Thoracic aorta (tissue), 2 donors: ENCODE data around the gene FRMD3. TPM values are rescaled to one million over a fixed set of nuclear protein-coding genes. Genes with fewer than 3 reads are reported as not detected.

ENCODE experiments used
- ATAC-seq: fragments of 150-250 bp; one replicate; pipeline ENCODE4 v1.8.0; 2017; ENCODE audit warnings: low read depth; ENCODE audit not compliant: insufficient number of reproducible peaks, low FRiP score
- DNase-seq: peaks from one replicate; pipeline ENCODE4 v3.0.0-alpha.2; 2020; ENCODE audit warnings: low spot score
- H3K27ac ChIP-seq, 2 donors: fragments of 200-600 bp; sonication (generic); 1 replicate in 1 of 2; 2 replicates in 1 of 2; pipeline ENCODE4 v1.5.1; 2016; ENCODE audit warnings: mild to moderate bottlenecking in 2 of 2, moderate library complexity in 2 of 2
- H3K27me3 ChIP-seq: fragments of 200-600 bp; sonication (generic); replicated peaks from 2 replicates; pipeline ENCODE4 v1.6.0; 2016; ENCODE audit warnings: mild to moderate bottlenecking; ENCODE audit not compliant: insufficient read depth
- H3K36me3 ChIP-seq: fragments of 200-600 bp; sonication (generic); one replicate; pipeline ENCODE4 v1.5.1; 2016
- H3K4me1 ChIP-seq, 2 donors: fragments of 200-600 bp; sonication (generic); 1 replicate in 1 of 2; 2 replicates in 1 of 2; pipeline versions ENCODE4 v1.5.1 to v1.6.0; 2016; ENCODE audit warnings: low read depth in 2 of 2, mild to moderate bottlenecking in 1 of 2; ENCODE audit not compliant: control insufficient read depth in 1 of 2
- H3K4me3 ChIP-seq: fragments of 200-600 bp; sonication (generic); 2 replicates; pipeline ENCODE4 v1.5.1; 2016; ENCODE audit warnings: mild to moderate bottlenecking
- H3K9me3 ChIP-seq: fragments of 200-600 bp; sonication (generic); 2 replicates; pipeline ENCODE4 v1.5.1; 2016
- total RNA-seq, 2 donors: library from RNA; depleted of rRNA; stranded (reverse); fragments of >200 nt; gene quantifications; one replicate each; pipeline versions ENCODE4 v1.1.0 to v1.2.3, GENCODE V29; 2016
- TF ChIP-seq, protein P1 (sequence below): fragments of 200-600 bp; sonication (generic); IDR thresholded peaks from one replicate; pipeline ENCODE4 v1.5.1; 2019; ENCODE audit warnings: antibody characterized with exemption

Gene FRMD3
- total RNA-seq, 2 donors from 2014 or later = 5.2 to 6.2 TPM

- Histone ChIP-seq H3K27ac (no peak overlapping the region), H3K27me3 (no peaks in the 10 kb centered on the region), H3K4me3 (no peak overlapping the region), H3K9me3 (no peaks in the 10 kb centered on the region), H3K4me1 (peaks cover 0 to 5% of the 10 kb centered on the region in 2 donors), H3K36me3 (no peaks in the 10 kb centered on the region)
- no peak for ATAC-seq
- TF ChIP-seq, protein P1, sequence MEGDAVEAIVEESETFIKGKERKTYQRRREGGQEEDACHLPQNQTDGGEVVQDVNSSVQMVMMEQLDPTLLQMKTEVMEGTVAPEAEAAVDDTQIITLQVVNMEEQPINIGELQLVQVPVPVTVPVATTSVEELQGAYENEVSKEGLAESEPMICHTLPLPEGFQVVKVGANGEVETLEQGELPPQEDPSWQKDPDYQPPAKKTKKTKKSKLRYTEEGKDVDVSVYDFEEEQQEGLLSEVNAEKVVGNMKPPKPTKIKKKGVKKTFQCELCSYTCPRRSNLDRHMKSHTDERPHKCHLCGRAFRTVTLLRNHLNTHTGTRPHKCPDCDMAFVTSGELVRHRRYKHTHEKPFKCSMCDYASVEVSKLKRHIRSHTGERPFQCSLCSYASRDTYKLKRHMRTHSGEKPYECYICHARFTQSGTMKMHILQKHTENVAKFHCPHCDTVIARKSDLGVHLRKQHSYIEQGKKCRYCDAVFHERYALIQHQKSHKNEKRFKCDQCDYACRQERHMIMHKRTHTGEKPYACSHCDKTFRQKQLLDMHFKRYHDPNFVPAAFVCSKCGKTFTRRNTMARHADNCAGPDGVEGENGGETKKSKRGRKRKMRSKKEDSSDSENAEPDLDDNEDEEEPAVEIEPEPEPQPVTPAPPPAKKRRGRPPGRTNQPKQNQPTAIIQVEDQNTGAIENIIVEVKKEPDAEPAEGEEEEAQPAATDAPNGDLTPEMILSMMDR = no peak
- no peak for DNase-seq
These were observed 189.2 kb downstream of the FRMD3 start for GRCh38 chr9:83349031-83349430.

DNA sequence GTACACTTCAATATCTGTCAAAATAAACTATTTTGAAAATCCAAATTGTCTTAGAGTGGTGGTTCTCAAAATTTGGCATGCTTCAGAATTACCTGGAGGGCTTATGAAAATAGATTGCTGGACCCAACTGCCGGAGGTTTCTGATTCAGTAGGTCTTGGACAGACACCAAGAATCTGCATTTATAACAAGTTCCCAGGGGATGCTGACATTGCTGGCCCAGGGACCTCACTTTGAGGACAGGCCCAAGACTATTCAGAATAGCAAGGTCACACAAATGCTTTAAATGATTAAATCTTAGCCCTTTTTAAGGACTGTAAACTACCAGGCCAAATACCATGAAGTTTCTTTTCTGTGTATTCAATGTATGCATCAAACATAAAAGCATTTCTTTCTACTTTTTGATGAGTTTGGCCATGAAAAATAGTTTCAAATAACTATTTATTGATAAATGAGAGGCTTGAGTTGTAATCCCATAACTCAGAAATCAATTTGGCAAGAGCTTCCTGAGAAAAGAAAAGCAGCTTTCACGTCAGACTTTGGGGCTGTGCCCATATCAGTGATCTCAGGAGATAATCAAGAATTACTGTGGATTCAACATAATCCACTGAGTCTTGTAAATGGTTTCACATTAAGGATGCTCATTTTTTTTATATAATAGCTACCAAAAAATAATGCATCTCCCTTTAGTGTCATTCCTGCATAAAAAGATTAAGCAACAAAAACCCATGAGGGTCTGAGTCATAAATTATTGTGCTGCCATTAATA lies 191.4 kb downstream of the FRMD3 start:
- ATAC-seq = no peak
- Histone ChIP-seq H3K36me3 (no peaks in the 10 kb centered on the region), H3K27ac (no peak overlapping the region)

DNA sequence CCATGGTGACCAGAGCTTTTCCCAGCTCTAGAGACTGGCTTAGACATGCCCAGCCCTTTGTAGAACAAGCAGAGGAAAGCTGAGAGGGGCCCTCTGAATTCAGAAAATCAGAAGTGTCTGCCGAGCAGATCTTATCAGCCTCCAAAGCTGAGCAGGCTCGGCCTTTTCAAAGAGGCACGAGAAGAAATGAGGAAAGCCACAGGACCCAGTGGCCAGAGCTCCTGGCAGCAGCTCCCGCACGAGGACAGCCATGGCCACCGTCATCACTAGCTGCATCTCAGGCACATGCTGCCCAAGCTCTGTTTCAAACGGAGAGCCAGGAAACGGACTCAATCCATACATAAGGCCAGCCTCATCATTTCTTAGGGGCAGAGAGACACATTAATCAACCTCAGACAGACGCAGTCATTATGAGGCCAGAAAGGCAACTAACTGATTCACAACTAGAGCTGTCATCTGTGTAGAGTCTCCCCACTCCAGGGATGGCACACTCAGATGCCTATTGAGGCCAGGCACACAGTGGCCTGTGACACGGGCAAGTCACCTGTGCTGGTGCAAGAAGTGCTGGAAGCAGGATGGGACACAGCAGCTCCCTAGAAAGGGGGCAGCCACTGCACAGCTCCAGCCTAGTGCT lies 194.7 kb downstream of the FRMD3 start:
- Histone ChIP-seq H3K9me3 (no peaks in the 10 kb centered on the region), H3K4me1 (peaks cover 4 to 23% of the 10 kb centered on the region in 2 donors), H3K4me3 (no peak overlapping the region), H3K27me3 (no peaks in the 10 kb centered on the region), H3K36me3 (no peaks in the 10 kb centered on the region), H3K27ac (no peak overlapping the region)
- TF ChIP-seq, protein P1 = no peak
- no peak for DNase-seq
- ATAC-seq = no peak

More for the DNA sequence above, 191.4 kb downstream of the FRMD3 start:
- TF ChIP-seq, protein P1 = no peak
- DNase-seq = no peak
- H3K4me1 ChIP-seq = peaks cover 0 to 5% of the 10 kb centered on the region in 2 donors
- no peak overlapping the region for H3K4me3 ChIP-seq
- no peaks in the 10 kb centered on the region for H3K27me3 ChIP-seq
- no peaks in the 10 kb centered on the region for H3K9me3 ChIP-seq

DNA sequence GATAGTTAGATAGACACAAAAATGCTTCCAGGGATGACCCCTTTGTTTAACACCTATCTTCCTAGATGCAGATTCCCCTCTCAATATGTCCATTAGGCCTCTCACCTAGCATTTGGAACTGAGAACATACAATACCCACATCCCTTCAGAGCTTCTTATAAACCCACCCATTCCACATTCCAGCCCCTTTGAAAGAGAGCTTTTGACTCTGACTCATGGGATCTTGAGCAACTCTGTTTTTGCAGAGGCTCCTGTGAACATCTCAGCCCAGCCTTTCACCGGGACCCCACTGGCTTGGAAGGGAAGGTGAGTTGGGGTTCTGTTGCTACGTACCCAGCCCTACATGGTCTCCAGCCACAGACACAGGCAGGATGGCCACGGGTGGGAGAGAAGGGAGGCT lies 195.5 kb downstream of the FRMD3 start:
- H3K27ac ChIP-seq = no peak overlapping the region
- H3K9me3 ChIP-seq = no peaks in the 10 kb centered on the region
- DNase-seq (no peak), ATAC-seq (no peak)
- peaks cover 4 to 29% of the 10 kb centered on the region in 2 donors for H3K4me1 ChIP-seq
- H3K27me3 ChIP-seq = no peaks in the 10 kb centered on the region
- no peak overlapping the region for H3K4me3 ChIP-seq
- no peaks in the 10 kb centered on the region for H3K36me3 ChIP-seq
- TF ChIP-seq, protein P1 = no peak

DNA sequence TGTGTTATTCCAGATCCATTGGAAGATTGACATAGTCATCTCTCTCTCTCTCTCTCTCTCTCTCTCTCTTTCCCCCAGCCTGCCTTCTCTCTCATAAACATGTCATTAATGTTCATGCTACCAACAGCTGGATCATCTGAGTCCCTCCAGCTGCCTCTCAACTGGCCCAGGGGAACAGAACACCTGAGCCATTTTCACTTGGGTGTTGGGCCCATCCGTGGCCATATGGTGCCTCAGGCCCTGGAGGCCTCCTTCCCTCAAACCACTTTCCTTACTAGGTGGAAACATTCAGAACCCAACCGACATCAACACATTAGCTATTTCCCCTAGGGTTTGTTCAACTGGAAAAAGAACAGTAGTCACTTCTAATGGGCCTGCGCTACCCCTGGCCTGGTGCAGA lies 196.2 kb downstream of the FRMD3 start:
- H3K4me3 ChIP-seq = no peak overlapping the region
- ATAC-seq (no peak), DNase-seq (no peak)
- no peaks in the 10 kb centered on the region for H3K36me3 ChIP-seq
- H3K9me3 ChIP-seq = no peaks in the 10 kb centered on the region
- H3K4me1 ChIP-seq = peaks cover 4 to 29% of the 10 kb centered on the region in 2 donors
- no peaks in the 10 kb centered on the region for H3K27me3 ChIP-seq
- no peak overlapping the region for H3K27ac ChIP-seq
- TF ChIP-seq, protein P1 = no peak
